Hepatocyte (in vitro differentiated cells): ENCODE results near the gene FSCN2. TPM values are rescaled to one million over a fixed set of nuclear protein-coding genes. Genes with fewer than 3 reads are reported as not detected.

Source experiments
- DNase-seq: peaks from one replicate; pipeline ENCODE4 v3.0.0-alpha.2; 2016; ENCODE audit warnings: low spot score
- H2AFZ ChIP-seq: fragments of 200-600 bp; sonication (generic); 2 replicates; pipeline ENCODE4 v1.6.0; 2016; ENCODE audit warnings: antibody characterized with exemption, mild to moderate bottlenecking
- H3K27ac ChIP-seq: fragments of 200-600 bp; sonication (generic); 2 replicates; pipeline ENCODE4 v1.5.1; 2016; ENCODE audit warnings: mild to moderate bottlenecking
- H3K27me3 ChIP-seq: fragments of 200-600 bp; sonication (generic); 2 replicates; pipeline ENCODE4 v1.6.1; 2016
- H3K36me3 ChIP-seq: fragments of 200-600 bp; sonication (generic); replicated peaks from 2 replicates; pipeline ENCODE4 v1.5.1; 2016; ENCODE audit warnings: low read depth; ENCODE audit not compliant: insufficient read depth
- H3K4me1 ChIP-seq: fragments of 200-600 bp; sonication (generic); 2 replicates; pipeline ENCODE4 v1.5.1; 2016; ENCODE audit warnings: mild to moderate bottlenecking, moderate library complexity; ENCODE audit not compliant: insufficient read depth
- H3K4me2 ChIP-seq: fragments of 200-600 bp; sonication (generic); 2 replicates; pipeline ENCODE4 v1.6.0; 2016
- H3K4me3 ChIP-seq: fragments of 200-600 bp; sonication (generic); 2 replicates; pipeline ENCODE4 v1.5.1; 2016; ENCODE audit warnings: mild to moderate bottlenecking
- H3K79me2 ChIP-seq: fragments of 200-600 bp; sonication (generic); 2 replicates; pipeline ENCODE4 v1.6.0; 2017; ENCODE audit warnings: mild to moderate bottlenecking
- H3K9me2 ChIP-seq: fragments of 200-600 bp; sonication (generic); replicated peaks from 2 replicates; pipeline ENCODE4 v1.6.0; 2017; ENCODE audit warnings: mild to moderate bottlenecking; ENCODE audit not compliant: insufficient read depth
- H3K9me3 ChIP-seq: fragments of 200-600 bp; sonication (generic); 2 replicates; pipeline ENCODE4 v1.5.1; 2016; ENCODE audit warnings: low read depth, mild to moderate bottlenecking
- H4K20me1 ChIP-seq: fragments of 200-600 bp; sonication (generic); 2 replicates; pipeline ENCODE4 v1.6.0; 2016; ENCODE audit warnings: mild to moderate bottlenecking; ENCODE audit not compliant: insufficient read depth, poor library complexity, severe bottlenecking
- EZH2 ChIP-seq: fragments of 200-600 bp; sonication (generic); IDR thresholded peaks from 2 replicates; pipeline ENCODE4 v1.6.1; 2016; ENCODE audit warnings: antibody characterized with exemption, mild to moderate bottlenecking, borderline replicate concordance
- EZH2phosphoT487 ChIP-seq: fragments of 200-600 bp; sonication (generic); IDR thresholded peaks from one replicate; pipeline ENCODE4 v1.6.1; 2018; ENCODE audit warnings: antibody characterized with exemption, mild to moderate bottlenecking, low read depth, moderate library complexity; ENCODE audit not compliant: unreplicated experiment, severe bottlenecking
- WGBS: methylation state at CpG from one replicate; pipeline ENCODE4 v1.1.6; 2016; ENCODE audit warnings: low lambda C conversion rate; ENCODE audit errors: missing lambda C conversion rate; 5-methylcytosine and 5-hydroxymethylcytosine counted together
- polyA plus RNA-seq: library from polyadenylated mRNA; unstranded; fragments of >200 nt; fragmentation: Nextera tagmentation; extraction: Ambion mirVana; gene quantifications from 2 replicates; pipeline ENCODE4 v1.2.1, GENCODE V29; 2016
- total RNA-seq: library from RNA; depleted of rRNA; stranded (reverse); fragments of >200 nt; gene quantifications from 2 replicates; pipeline ENCODE4 v1.2.3, GENCODE V29; 2014
- TF ChIP-seq, protein P1 (sequence below): fragments of 200-600 bp; sonication (generic); IDR thresholded peaks from 2 replicates; pipeline ENCODE4 v1.5.1; 2016; ENCODE audit warnings: antibody characterized with exemption, mild to moderate bottlenecking; ENCODE audit not compliant: poor library complexity

FSCN2 gene
- total and polyA plus RNA-seq, 2 experiments from 2014 or later: 0.40 to 3.7 TPM

- H3K36me3 ChIP-seq: no peaks in the 10 kb centered on the region
- 5% methylated on average over 52 of the region's 69 CpGs for WGBS
Observed at GRCh38 chr17:81551458-81552243, 23.5 kb downstream of the FSCN2 start.

DNA sequence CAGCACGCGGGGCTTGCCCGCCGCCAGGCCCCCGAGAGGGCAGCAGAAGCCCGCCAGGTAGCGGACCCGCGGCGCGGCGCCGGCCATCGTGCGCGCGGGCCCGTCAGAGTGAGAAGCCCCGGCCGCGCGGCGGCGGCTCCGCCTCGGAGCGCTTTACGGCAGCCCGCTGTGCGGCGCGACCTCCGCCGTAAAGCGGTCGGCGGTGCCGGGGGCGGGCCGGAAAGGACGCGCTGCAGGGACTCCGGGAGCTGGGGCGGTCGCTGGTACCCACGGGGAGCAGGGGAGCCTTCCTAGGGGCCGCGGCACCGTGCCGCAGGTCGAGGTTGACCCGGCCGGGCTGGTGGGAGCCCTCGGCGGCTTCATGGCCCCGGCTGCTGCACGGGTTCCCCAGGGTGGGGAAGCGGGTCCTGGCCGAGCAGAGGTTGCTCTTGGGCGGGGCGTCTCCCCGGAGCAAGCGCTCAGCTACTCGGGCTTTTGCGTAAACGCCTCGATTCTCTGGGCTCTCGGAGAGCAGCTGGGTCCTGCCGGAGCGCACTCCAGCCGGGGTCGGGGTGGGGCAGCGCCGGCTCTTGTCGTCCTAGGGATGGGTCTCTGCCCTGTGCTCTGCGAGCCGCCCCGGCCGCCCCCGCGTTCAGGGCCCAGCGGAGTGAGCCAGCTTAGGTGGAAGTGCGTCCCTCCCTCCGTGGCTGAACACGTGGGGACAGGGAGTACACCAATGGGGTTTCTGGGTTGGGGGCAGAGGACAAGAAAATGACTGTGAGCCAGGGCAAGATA lies 24.3 kb downstream of the FSCN2 start, which contains the start of gene FAAP100:
Gene FAAP100, minus strand, starts transcription at position 110 of the 774 bp plus-strand sequence. Its CDS starts 23 bp downstream, at position 87.
- Histone ChIP-seq H3K4me3 (peak within 1 kb of the TSS; percentile 94), H4K20me1 (no peaks in the 10 kb centered on the region), H3K36me3 (no peaks in the 10 kb centered on the region), H2AFZ (peak within 1 kb of the TSS; percentile 97), H3K9me3 (no peaks in the 10 kb centered on the region), H3K4me1 (peaks cover 26% of the 10 kb centered on the region), H3K27me3 (no peaks in the 10 kb centered on the region), H3K9me2 (no peaks in the 10 kb centered on the region), H3K79me2 (peaks cover 24% of the 10 kb centered on the region), H3K4me2 (peak within 1 kb of the TSS; percentile 99), H3K27ac (peak within 1 kb of the TSS; percentile 80)
- TF ChIP-seq EZH2 (no peak), EZH2phosphoT487 (no peak)
- TF ChIP-seq, protein P1, sequence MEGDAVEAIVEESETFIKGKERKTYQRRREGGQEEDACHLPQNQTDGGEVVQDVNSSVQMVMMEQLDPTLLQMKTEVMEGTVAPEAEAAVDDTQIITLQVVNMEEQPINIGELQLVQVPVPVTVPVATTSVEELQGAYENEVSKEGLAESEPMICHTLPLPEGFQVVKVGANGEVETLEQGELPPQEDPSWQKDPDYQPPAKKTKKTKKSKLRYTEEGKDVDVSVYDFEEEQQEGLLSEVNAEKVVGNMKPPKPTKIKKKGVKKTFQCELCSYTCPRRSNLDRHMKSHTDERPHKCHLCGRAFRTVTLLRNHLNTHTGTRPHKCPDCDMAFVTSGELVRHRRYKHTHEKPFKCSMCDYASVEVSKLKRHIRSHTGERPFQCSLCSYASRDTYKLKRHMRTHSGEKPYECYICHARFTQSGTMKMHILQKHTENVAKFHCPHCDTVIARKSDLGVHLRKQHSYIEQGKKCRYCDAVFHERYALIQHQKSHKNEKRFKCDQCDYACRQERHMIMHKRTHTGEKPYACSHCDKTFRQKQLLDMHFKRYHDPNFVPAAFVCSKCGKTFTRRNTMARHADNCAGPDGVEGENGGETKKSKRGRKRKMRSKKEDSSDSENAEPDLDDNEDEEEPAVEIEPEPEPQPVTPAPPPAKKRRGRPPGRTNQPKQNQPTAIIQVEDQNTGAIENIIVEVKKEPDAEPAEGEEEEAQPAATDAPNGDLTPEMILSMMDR: no peak
- peak; percentile 93 for DNase-seq
- 2% methylated on average over 58 of the region's 85 CpGs for WGBS

More at GRCh38 chr17:81551458-81552243, 23.5 kb downstream of the FSCN2 start:
- peak overlapping the region; percentile 97 for H2AFZ ChIP-seq
- H3K27ac ChIP-seq: peak overlapping the region; percentile 72
- peak overlapping the region; percentile 99 for H3K4me2 ChIP-seq
- TF ChIP-seq, protein P1: no peak
- TF ChIP-seq EZH2 (no peak), EZH2phosphoT487 (no peak)
- peaks cover 26% of the 10 kb centered on the region for H3K4me1 ChIP-seq
- H3K9me2 ChIP-seq: no peaks in the 10 kb centered on the region
- peak overlapping the region; percentile 94 for H3K4me3 ChIP-seq
- H3K9me3 ChIP-seq: no peaks in the 10 kb centered on the region
- peaks cover 24% of the 10 kb centered on the region for H3K79me2 ChIP-seq
- DNase-seq: peak; percentile 44
- no peaks in the 10 kb centered on the region for H4K20me1 ChIP-seq
- H3K27me3 ChIP-seq: no peaks in the 10 kb centered on the region

DNA sequence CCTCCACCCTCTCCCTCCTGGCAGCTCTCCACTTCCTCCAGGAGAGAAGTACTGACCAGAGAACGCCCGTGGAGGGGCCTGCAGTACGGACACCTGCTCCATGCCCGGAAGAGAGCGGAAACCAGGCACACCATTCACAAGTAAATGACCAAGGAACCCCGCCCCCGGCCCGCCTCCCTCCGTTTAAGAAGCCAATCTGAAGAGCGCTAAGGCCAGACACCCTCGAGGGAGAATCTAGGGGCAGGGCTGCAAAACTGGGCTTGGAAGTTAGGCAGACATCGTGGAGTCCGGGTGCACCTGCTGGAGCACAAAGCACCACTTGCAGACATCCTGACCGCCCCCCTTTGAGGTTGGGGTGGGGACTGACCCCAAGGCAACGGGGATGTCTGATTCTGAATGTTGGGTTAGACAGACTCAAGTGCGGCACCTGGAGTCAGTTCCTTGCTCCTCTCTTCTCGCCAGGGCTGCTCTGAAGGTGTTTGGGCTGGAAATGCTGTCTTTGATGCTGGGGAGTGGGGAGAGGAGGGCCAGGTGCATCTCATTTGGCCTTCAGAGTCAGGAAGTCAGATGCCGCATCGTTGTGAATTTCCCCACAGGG lies 24.9 kb downstream of the FSCN2 start:
- Histone ChIP-seq H3K4me2 (peak overlapping the region; percentile 92), H3K9me2 (no peaks in the 10 kb centered on the region), H3K79me2 (peaks cover 24% of the 10 kb centered on the region), H3K27ac (peak overlapping the region; percentile 80), H4K20me1 (no peaks in the 10 kb centered on the region), H3K9me3 (no peaks in the 10 kb centered on the region), H3K4me1 (peaks cover 26% of the 10 kb centered on the region), H2AFZ (peak overlapping the region; percentile 97), H3K4me3 (peak overlapping the region; percentile 94), H3K27me3 (no peaks in the 10 kb centered on the region), H3K36me3 (no peaks in the 10 kb centered on the region)
- DNase-seq: peak; percentile 85
- TF ChIP-seq EZH2phosphoT487: no peak
- TF ChIP-seq EZH2: no peak
- TF ChIP-seq, protein P1: peak; percentile 7
- WGBS: 11% methylated on average over 11 of the region's 19 CpGs
